Measurements from ENCODE around the gene PTGIS.
A peak's percentile ranks its signal among the peaks of the same experiment; 100 is the strongest.

PTGIS gene

DNA sequence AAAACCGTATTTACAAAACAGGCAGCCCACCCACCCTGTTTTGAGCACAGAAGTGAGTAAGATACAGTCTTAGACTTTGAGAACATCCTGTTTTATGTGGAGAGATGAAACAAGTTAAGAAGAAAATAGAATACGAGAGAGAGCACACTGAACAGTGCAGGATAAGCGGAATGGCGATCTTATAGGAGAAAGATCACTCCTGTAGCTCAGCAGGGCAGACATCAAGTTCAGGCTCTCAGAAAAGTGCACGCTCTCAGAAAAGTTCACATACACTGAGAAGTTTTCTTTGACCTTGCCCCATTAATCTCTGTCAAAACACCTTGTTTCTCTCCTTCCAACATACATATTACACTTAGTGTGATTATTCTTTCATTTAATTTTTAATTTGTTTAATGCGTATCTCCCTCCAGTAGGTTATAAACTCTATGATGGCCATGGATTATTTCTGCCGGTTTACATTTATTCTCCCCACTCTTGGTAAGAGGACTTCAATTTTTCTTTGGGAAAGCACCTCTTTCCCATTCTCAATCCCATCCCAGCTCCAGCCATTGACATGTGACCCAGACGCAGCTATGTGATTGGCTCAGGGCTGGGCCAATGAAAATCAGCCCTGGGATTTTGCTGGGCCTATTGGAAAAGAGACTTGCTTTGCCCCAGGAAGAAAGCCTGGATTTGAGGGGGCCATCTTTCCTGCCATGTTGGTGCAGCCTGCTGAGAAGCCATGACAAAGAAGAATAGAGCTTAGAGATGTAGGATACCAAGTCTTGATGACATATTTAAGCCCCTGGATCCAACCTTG lies 101.6 kb downstream of the PTGIS start:
- DNase-seq = no peak

DNA sequence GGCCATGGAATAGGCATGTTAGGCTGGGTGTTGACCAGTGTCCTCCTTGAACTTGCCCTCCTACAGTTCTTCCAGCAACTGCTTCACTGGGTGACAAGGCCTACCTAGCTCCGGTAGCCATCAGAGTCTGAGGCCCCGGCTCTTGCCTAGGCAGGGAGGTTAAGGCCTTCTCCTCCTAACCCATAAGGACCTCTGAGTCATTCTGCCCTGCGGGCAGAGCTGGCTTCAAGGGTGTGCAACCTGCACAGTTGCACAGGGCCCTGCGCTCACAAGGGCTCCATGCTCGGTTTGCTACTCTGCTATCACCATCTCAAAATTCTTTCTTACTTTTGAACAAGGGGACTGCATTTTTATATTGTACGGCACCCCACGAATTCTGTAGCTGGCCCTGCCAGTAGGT lies 103.4 kb downstream of the PTGIS start:
- no peak for DNase-seq

DNA sequence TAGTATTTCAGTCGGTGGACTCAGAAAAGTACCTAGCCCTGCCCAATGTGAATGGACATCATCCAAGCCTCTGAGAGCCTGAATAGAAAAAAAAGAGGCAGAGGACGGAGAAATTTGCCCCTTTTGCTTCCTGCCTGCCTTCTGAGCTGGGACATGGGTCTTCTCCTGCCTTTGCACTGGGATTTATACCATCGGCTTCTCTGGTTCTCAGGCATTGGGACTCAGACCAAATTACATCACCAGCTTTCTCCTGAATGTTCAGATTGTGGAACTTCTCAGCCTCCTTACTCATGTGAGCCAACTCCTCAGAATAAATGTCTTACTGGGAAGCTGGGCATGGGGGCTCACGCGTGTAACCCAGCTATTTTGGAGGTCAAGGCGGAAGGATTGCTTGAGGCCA lies 105.3 kb downstream of the PTGIS start:
- DNase-seq = no peak

DNA sequence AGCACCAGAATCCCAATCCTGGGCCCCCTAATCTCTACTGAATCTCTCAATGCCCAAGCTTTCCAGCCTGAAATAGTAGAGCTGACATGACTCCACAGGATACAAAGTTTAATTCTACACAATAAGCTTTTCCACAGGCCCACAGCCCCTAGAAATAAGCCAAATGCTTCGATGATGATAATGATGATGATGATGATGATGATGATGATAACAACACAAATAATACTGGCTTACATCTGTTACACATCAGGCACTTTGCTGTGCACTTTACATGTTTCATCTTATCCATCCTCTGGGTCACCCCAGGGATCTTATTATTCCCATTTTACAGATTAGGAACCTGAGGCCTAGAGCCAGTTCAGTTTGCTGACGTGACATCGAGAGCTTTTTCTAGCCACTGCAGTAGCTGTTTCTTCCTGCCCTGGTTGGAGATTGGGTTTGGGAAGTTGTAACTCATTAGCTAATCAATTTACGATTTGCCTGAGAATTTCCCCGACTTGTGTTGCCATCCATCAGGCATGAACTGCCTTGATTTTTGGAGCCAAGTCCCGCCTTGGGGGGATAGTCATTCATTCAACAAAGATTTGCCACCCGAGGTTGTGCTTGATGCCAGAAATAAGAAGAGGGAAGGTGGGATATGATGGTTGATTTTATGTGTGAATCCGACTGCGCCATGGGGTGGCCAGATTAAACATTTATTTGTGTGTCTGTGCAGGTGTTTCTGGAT lies 105.9 kb downstream of the PTGIS start:
- no peak for DNase-seq

- DNase-seq = peak in 1 of 14 donors; percentile 20
Measured at GRCh38 chr20:49460916-49461315, 107.0 kb downstream of the PTGIS start.

DNA sequence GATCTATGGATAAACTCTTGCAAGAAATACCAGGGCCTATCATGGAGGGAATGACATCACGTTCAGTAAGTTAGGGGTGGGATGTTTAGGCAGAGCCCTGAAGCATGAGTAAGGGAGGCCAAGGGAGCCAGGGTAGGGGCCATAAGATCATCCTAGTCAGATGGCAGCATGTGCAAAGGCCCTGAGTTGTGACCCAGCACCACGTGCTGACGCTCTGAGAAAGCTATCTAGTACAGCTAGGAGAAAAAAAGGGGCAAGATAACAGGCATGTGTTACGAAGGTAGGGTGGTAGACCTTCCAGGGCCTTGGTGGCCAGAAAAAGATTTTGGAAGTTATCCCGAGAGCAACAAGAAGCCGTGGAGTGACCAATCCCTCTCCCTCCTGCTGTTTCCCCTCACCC lies 107.8 kb downstream of the PTGIS start:
- DNase-seq = no peak

DNA sequence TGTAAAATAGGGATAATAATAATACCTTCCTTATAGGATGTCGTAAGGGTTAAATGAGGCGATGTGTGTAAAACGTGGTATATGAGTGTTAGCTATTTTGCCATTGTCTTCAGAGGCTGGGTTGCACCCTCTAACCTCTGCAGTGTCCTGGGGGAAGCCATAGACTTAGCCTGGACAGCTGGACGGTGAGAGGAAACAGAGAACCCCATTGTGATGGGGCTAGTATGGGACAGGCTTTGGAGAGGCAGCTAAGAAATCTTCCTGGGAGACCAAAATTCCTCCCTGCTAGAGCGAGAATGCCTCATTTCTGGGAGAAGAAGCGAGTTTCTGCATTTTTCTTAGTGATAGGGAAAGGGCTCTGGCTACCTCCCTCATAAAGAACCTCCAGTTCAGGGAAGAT lies 108.3 kb downstream of the PTGIS start:
- DNase-seq = no peak

- DNase-seq = no peak
Measured at GRCh38 chr20:49457444-49457843, 110.5 kb downstream of the PTGIS start.

DNA sequence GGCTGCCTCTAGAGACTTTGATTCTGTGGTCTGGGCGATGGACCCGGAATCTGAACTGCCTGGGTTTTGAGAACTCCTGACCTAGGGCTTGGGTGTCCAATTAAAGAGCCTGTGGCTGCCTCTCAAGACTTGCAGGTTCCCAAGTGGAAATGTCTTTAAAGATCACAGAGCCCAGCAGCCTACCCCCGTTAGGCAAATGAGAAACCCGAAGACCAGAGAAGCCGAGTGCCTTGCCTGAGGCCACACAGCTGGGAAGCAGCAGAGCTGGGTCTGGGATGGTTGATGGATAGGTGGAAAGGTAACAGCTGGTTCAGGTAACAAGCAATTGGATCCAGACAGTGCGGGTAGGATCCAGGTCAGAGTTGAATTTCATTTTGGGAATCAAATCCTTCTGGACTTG lies 111.3 kb downstream of the PTGIS start:
- no peak for DNase-seq

DNA sequence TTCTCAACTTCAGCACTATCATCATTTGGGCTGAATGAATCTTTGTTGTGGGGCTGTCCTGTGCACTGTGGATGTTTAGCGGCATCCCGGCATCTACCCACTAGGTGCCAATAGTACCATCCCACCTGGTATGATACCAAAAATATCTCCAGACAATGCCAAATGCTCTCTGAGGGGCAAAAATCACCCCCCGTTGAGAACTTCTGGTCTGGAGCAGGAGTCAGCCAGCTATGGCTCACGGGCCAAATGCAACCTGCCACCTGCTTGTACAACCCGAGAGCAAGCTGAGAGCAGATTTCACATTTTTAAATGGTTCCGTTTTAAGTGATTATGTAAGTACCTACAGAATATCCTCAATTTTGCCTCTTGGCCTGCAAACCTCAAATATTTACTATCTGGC lies 112.2 kb downstream of the PTGIS start:
- DNase-seq = peak in 2 of 14 donors; percentile 5 to 93

All from C1 segment of cervical spinal cord (tissue), 14 donors.